Calu3 (cell line): ENCODE results near the gene DGKK. TPM values are rescaled to one million over a fixed set of nuclear protein-coding genes. Genes with fewer than 3 reads are reported as not detected.
"Not testable (repeated sequence)": the region's sequence is repeated elsewhere in the genome, so short reads cannot be mapped to it uniquely, and the experiment has no call there.

Experiments used
- BruUV-seq: library from RNA; stranded (reverse); fragments of 400-500 nt; replicated peaks from 2 replicates; lab custom pipeline; 2021; lab: Mats Ljungman, UMichigan
- CTCF ChIA-PET: fragments of 300-600 bp; sonication (Branson Sonifier 250); formaldehyde crosslinking; loops from one replicate; lab custom pipeline; 2022; ENCODE audit warnings: antibody characterized with exemption; lab: Charles Lee
- DNase-seq: peaks from one replicate; pipeline ENCODE4 v3.0.0; 2022
- H3K27ac Mint-ChIP-seq: one replicate; pipeline ENCODE4 v1.8.0; 2022; ENCODE audit warnings: mixed read lengths; ENCODE audit not compliant: unreplicated experiment
- H3K27me3 Mint-ChIP-seq: one replicate; pipeline ENCODE4 v1.8.0; 2022; ENCODE audit warnings: mixed read lengths; ENCODE audit not compliant: unreplicated experiment
- H3K36me3 Mint-ChIP-seq: one replicate; pipeline ENCODE4 v1.8.0; 2022; ENCODE audit warnings: mild to moderate bottlenecking, moderate library complexity, mixed read lengths; ENCODE audit not compliant: insufficient read depth, unreplicated experiment
- H3K4me1 Mint-ChIP-seq: one replicate; pipeline ENCODE4 v1.8.0; 2022; ENCODE audit warnings: mild to moderate bottlenecking, low read depth, mixed read lengths; ENCODE audit not compliant: unreplicated experiment
- H3K4me3 Mint-ChIP-seq: one replicate; pipeline ENCODE4 v1.8.0; 2022; ENCODE audit warnings: mild to moderate bottlenecking, low read depth, moderate library complexity, mixed read lengths; ENCODE audit not compliant: unreplicated experiment
- H3K9me3 Mint-ChIP-seq: one replicate; pipeline ENCODE4 v1.8.0; 2022; ENCODE audit warnings: low read depth, mixed read lengths; ENCODE audit not compliant: unreplicated experiment
- CTCF ChIP-seq: fragments of 200-600 bp; IDR thresholded peaks from one replicate; pipeline ENCODE4 v1.8.0; 2022; ENCODE audit warnings: antibody characterized with exemption; ENCODE audit not compliant: unreplicated experiment
- intact Hi-C: fragments of 100-400 bp; cut with micrococcal nuclease; formaldehyde crosslinking; loops from one replicate; pipeline ENCODE4 v1.10.0; 2022; ENCODE audit not compliant: unreplicated experiment
- total RNA-seq: library from RNA; stranded (reverse); gene quantifications from 2 replicates; pipeline ENCODE4 v1.2.3, GENCODE V29; 2022

The DGKK gene
- total RNA-seq, 1 experiment from 2014 or later: not detected

DNA sequence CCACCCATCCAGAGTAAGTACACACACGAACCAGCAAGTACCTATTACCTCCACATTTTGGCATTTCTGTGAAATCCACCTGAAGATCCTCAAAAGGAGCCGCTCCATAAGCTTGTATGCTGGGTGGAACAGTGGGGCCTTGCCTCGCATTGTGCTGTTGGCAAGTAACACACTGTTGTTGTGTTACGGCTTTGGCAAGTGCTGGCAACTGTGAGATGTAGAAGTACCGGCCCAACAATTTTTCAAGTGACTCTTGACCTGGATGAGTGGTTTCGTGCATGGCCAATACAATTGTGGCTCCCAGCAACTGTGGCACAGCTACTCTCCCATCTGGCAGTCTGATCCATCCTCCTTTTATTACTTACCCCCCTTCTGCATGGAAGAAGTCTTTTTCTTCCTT is 137.3 kb downstream of the DGKK start:
- no peaks in the 10 kb centered on the region for H3K4me1 Mint-ChIP-seq
- TF ChIP-seq CTCF: no peak
- H3K36me3 Mint-ChIP-seq: no peaks in the 10 kb centered on the region
- H3K27ac Mint-ChIP-seq: no peak overlapping the region
- CTCF ChIA-PET: no interaction called here
- no TSS peak for BruUV-seq
- H3K27me3 Mint-ChIP-seq: no peaks in the 10 kb centered on the region
- no peaks in the 10 kb centered on the region for H3K9me3 Mint-ChIP-seq
- intact Hi-C loops: no loop called here
- H3K4me3 Mint-ChIP-seq: no peak overlapping the region
- no peak for DNase-seq

DNA sequence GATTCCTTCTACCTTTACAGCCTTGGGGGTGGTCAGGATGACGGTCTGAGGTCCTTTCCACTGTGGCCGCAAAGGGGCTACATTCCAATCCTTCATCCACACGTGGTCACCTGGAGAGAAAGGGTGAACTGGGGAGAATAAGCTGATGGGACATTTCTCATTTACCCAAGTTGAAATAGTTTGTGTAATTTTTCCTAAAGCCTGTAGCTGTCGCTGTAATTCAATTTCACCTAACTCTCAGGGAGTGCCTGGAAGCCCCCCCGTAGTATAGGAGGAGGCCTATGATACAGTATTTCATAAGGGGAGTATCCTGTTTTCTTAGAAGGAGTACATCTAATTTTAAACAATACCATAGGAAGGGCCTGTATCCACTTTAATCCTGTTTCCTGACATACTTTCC is 138.0 kb downstream of the DGKK start:
- H3K27ac Mint-ChIP-seq, H3K36me3 Mint-ChIP-seq, H3K27me3 Mint-ChIP-seq, CTCF ChIA-PET, H3K4me1 Mint-ChIP-seq, H3K9me3 Mint-ChIP-seq, intact Hi-C loops, BruUV-seq, H3K4me3 Mint-ChIP-seq, DNase-seq: not testable (repeated sequence)

DNA sequence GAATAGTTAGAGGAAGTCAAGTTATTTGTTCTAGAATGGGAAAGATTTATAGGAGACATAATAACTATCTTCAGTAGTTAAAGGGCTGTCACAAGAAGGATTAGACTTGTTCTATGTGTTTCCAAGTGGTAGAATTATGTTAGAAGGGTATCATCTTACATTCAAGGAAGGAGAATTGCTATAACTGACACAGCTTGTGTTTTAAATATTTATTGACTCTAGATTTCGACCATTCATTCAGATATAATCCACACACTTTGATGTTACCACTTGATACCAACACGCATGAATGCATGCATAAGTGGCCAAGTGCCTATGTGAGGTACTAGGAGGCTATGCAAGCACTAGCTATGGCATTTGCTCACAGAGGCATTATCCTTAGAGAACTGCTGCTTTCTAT is 143.4 kb downstream of the DGKK start:
- BruUV-seq: no TSS peak
- CTCF ChIA-PET: no interaction called here
- Mint-ChIP-seq H3K27me3 (no peaks in the 10 kb centered on the region), H3K36me3 (no peaks in the 10 kb centered on the region), H3K9me3 (no peaks in the 10 kb centered on the region), H3K4me3 (no peak overlapping the region), H3K4me1 (no peaks in the 10 kb centered on the region), H3K27ac (no peak overlapping the region)
- no peak for DNase-seq
- no peak for TF ChIP-seq CTCF
- intact Hi-C loops: no loop called here
